ENCODE data around the gene RAB31. TPM values are rescaled to one million over a fixed set of nuclear protein-coding genes. Genes with fewer than 3 reads are reported as not detected.
"Not testable (repeated sequence)": the region's sequence is repeated elsewhere in the genome, so short reads cannot be mapped to it uniquely, and the experiment has no call there.

RAB31 gene
- total RNA-seq, 1 donor from 2014 or later = 30.3 TPM

DNA sequence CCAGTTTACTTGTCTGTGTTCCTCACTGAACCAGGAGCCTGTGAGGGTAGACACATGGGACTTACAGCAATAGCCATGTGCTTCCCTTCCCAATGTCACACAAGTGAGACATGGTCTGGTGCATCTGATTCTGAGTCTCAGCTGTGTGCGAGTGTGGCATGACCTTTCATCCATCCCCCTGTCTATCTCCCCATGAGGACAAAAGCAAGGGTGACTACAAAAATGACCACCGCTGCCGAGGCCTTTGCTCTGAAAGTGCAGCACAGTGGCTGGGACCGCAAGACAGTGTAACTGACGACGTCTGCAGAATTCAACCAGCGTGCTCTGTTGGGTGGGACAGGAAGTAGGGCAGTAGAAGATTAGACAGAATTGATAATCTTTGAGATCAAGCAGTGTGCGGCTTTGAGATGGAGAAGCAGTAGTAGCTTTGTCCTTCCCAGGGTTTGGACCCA, 50.5 kb downstream of the RAB31 start:
- no peak for DNase-seq (ENCODE audit: low spot score)

- DNase-seq (ENCODE audit: low spot score) = no peak
These were observed 52.5 kb downstream of the RAB31 start for GRCh38 chr18:9760641-9761040.

DNA sequence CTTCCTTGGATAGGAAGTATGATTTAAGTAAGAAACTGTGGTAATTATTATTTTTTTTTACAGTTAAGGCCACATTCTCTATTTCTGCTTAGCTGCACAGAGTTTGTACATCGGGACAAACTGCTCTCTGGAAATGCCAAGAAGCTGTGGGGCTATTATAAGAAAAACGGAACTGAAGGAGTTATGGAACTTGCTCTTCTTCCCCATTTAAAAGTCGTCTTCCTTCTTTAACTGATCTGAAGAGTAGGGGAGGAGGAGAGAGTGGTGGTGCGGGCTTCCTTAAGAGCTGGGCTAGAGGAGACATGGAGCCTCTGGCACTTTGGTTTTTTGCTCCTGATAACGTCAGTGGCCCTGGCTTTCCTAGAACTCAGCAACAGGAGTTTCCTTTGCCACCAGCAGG, 54.4 kb downstream of the RAB31 start:
- no peak for DNase-seq (ENCODE audit: low spot score)

GRCh38 chr18:9763157-9763556, 55.1 kb downstream of the RAB31 start:
- DNase-seq (ENCODE audit: low spot score) = no peak

DNA sequence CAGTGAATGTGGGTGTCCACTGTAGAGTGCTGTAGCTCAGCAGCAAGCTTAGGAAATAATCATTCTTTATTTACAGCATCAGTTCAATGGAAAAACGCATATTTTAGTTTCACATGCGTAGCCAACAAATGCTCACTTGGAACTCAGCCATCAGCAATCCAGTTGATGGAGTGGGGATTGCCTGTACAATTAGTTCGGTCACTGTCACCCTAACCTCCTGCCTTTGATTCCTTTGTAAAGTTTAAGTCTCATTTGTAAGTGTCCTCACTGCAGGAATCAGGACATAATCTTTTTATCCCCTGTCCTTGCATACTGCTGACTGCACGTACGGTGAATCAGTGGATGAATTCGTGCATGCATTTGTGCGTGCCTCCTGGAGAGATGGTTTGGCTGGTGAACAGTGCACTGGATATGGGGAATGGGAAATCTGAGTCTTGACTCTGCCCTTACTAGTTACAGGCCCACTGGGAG, 55.9 kb downstream of the RAB31 start:
- DNase-seq (ENCODE audit: low spot score) = no peak

- no peak for DNase-seq (ENCODE audit: low spot score)
These were observed 57.4 kb downstream of the RAB31 start for GRCh38 chr18:9765501-9765900.

DNA sequence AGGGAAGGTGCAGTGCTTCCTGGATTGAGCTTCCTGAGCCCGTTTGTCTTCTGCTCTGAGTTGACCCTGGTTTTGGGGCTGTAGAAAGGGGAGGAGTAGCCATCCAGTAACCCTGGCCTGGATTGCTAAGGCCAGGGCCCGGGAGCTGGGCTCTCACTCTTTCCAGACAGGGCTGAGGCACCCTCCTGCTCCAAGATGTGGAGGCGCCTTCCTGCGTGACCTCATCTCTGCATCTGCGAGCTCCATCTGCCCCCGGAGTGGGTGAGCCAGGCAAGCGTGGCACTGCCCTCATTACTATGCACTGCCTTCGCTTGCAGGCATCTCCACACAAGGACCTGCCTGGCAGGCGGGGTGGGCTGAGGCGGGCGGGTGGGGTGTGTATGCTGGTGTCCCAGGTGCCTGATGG, 58.0 kb downstream of the RAB31 start:
- DNase-seq (ENCODE audit: low spot score) = no peak

- DNase-seq (ENCODE audit: low spot score) = no peak
These were observed 58.6 kb downstream of the RAB31 start for GRCh38 chr18:9766740-9767139.

GRCh38 chr18:9768071-9768691, 60.1 kb downstream of the RAB31 start:
- not testable (repeated sequence) for DNase-seq (ENCODE audit: low spot score)

DNA sequence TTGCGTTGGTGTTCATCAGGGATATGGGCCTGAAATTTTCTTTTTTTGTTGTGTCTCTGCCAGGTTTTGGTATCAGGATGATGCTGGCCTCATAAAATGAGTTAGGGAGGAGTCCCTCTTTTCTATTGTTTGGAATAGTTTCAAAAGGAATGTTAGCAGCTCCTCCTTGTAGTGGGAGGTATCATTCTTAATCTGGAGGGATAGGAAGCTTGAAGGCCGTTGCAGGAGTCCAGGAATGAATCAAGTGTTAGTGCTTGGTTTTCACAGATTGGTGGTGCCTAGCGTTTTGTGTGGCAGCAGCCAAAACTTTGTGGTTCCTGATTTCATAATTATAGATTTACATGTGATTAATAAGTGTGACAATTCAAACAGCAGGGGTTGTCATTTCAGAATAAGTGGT, 62.0 kb downstream of the RAB31 start:
- DNase-seq (ENCODE audit: low spot score) = not testable (repeated sequence)

- DNase-seq (ENCODE audit: low spot score) = peak; percentile 80
These were observed 63.3 kb downstream of the RAB31 start for GRCh38 chr18:9771261-9771976.

DNA sequence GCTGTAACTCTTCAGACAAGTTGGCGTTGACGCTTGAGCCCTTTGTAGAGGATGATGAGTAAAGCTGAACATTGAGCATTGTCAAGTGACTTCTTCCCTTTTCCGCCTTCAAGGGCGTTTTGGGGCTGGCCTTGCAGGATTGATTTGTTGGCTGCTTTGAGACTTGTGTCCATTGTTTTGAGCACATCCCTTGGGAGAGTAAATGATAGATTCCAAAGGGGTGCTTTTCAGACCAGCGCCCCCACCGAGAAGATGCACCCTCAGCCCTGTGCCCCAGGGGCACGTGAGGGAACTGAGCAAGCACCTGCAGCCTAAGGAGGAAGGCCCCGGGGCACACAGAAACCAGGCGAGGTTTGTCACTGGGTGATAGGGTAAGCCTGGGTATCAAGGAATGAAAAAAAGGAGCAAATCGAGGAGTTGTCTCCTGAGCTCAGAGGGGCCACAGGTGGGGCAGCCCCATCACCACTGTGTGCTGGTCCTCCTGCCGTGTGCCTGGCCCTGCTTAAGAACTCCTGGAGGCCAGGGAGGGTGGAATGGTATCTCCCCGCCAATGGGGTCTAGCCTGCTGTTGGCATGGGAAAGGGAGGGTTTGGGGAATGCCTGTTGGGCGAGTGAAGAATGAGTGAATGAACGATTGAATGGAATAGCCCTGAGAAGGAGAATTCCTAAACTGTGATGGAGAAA, 64.0 kb downstream of the RAB31 start:
- no peak for DNase-seq (ENCODE audit: low spot score)

GRCh38 chr18:9772847-9773677, 65.0 kb downstream of the RAB31 start:
- DNase-seq (ENCODE audit: low spot score) = no peak

DNA sequence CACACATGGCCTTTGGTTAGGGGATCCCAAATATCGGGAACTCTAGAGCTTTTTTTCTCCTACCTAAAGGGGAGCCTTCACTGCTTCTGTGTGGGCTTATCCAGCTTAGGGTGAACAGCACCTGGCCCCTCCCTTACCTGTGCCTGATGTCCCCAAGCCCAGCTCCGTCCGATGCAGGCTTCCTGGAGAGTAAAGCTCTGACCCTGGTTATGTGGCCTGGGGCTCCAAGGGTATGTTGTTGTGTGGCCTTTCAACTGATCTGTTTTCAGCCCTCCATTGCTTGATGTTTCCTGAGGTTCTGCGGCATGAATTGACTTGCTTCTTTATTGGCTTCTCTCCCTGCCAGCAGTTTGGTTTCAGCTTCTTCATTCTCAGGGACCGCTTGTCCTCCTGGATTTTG, 66.0 kb downstream of the RAB31 start:
- no peak for DNase-seq (ENCODE audit: low spot score)

DNA sequence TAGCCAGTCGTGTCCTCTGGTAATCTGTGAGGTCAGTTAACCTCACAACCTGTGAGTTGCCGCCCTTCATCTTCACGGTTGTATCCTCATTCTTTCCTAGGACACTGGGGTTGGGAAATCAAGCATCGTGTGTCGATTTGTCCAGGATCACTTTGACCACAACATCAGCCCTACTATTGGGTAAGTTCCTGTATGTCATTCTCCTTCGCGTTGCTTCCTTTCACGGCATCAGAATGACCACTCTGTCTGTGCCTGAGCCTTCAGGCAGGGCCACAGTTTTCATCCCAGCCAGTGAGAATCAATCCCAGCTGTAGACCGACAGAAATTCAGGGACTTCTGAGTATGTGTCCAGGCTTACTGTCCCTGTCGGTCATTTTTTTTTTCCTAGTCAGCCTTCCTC, 67.1 kb downstream of the RAB31 start:
- no peak for DNase-seq (ENCODE audit: low spot score)

DNA sequence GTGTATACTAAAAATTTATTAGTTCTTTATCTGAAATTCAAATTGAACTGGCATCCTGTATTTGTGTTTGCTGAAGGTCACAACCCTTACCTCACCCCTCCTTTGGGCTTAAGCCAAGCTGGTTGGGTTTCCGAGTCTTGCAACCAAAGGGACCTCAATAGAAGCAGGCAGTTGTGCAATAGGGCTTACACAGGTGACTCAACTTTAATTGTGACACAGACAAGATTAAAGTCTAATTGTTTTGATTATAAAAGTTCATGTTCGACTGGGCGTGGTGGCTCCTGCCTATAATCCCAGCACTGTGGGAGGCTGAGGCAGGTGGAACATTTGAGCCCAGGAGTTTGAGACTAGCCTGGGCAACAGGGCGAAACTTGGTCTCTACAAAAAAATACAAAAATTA, 71.5 kb downstream of the RAB31 start:
- peak; percentile 64 for DNase-seq (ENCODE audit: low spot score)

DNA sequence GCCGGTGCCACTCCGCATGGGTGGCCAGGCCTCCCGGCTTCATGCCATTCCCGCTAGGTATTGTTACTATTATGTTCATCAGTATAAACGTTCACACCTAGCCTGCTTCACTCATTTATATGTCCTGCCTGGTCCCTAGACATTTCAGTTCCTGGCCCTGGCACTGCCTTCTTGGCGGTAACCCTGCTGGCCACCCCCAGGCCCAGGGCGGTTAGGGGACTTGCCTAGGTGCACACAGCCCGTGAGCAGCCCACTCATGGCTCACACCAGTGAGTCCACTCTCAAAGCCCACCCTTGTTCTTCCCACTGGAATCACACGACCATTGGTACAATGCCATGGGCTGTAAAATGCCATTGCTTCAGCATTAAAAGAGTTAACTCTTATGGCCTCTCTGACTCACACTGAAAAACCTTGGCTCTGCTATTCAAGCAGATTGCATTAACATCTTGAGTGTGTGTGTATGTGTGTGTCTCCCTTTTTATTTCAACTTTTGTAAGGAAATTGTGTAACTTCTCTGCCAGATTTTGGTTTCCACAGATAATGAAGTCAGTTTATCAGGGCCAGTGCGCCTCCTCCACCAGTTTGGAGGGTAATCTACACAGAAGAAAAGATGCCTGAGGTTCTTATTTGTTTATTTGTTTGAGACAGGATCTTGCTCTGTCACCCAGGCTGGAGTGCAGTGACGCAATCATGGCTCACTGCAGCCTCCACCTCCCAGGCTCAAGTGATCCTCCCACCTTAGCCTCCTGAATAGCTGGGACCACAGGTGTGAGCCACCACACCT, 74.2 kb downstream of the RAB31 start:
- DNase-seq (ENCODE audit: low spot score) = no peak

- DNase-seq (ENCODE audit: low spot score) = no peak
These were observed 78.5 kb downstream of the RAB31 start for GRCh38 chr18:9786631-9787030.

DNA sequence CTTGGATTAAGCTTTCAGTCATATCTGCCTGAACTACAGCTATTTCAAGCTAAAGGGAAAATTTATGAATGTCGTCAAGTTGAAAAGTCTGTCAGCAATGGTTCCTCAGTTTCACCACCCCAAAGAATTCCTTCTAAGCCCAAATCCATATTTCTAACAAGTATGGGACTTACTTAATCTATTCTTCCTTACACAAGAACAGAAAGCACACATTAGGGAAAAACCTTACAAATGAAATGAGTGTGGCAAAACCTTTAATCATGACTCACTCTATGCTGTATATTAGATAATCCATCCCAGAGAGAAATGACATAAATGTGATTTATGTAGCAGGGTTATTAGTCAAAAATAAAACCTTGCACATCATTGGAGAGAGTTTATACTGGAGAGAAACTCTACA, 78.9 kb downstream of the RAB31 start:
- DNase-seq (ENCODE audit: low spot score) = no peak

DNA sequence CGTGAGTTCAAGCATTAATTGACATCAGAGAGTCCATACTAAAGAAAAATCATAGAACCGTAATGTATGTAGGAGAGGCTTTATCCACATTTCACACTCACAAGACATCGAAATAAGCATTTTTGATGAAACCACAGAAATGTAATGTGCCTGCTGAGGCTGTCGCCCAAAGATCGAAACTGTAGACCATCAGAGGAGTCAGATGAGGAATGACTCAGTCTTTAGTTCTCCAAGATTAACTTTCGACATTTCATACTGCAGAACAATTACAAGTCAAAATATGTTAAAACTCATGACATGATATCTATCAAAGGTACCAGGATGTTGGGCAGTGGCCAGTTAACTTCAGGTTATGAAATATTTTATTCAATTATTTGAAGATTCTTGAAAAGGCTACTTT, 79.6 kb downstream of the RAB31 start:
- DNase-seq (ENCODE audit: low spot score) = no peak

DNA sequence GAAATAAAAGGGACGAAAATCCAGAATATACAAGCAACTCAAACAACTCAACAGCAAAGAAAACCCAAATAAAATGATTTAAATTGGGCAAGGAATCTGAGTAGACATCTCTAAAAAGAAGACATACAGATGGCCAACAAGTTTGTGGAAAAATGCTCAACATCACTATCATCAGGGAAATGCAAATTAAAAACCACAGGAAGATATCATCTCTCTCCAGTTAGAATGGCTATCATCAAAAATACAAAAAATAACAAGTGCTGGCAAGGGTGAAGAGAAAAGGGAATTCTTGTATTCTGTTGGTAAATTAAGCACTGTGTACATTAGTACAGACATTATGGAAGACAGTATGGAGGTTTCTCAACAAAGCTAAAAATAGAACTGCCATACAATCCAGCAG, 80.0 kb downstream of the RAB31 start:
- no peak for DNase-seq (ENCODE audit: low spot score)
